ENCODE data around the gene PHC2. TPM values are rescaled to one million over a fixed set of nuclear protein-coding genes. Genes with fewer than 3 reads are reported as not detected.
A peak's percentile ranks its signal among the peaks of the same experiment; 100 is the strongest.

PHC2 gene
- total RNA-seq, 1 donor from 2014 or later = 124 TPM

DNA sequence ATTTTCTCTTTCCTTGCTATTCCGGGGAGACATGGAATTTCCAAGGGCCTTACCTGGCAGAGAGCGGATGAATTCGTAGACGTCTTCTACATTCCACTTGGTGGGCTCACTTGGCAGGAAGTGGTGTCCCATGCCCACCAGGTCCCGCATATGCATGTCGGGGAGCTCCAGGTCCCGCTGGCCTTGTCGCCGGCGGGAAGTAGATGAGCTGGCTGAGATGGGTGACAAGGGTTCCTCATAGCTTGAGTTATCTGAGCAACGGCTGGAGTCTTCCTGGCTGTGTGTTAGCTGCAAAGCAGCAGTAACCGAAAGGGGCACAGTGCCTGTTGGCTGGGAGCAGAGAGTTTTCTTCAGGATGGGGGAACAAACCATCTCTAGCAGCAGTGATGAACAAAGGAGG is 102.1 kb downstream of the PHC2 start:
- Histone ChIP-seq H3K9me3 (no peaks in the 10 kb centered on the region), H3K36me3 (peaks cover 100% of the 10 kb centered on the region), H3K4me3 (no peak overlapping the region), H3K27ac (no peak overlapping the region), H3K4me1 (peaks cover 56% of the 10 kb centered on the region), H3K27me3 (no peaks in the 10 kb centered on the region)
- TF ChIP-seq, protein P1, sequence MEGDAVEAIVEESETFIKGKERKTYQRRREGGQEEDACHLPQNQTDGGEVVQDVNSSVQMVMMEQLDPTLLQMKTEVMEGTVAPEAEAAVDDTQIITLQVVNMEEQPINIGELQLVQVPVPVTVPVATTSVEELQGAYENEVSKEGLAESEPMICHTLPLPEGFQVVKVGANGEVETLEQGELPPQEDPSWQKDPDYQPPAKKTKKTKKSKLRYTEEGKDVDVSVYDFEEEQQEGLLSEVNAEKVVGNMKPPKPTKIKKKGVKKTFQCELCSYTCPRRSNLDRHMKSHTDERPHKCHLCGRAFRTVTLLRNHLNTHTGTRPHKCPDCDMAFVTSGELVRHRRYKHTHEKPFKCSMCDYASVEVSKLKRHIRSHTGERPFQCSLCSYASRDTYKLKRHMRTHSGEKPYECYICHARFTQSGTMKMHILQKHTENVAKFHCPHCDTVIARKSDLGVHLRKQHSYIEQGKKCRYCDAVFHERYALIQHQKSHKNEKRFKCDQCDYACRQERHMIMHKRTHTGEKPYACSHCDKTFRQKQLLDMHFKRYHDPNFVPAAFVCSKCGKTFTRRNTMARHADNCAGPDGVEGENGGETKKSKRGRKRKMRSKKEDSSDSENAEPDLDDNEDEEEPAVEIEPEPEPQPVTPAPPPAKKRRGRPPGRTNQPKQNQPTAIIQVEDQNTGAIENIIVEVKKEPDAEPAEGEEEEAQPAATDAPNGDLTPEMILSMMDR (IDR thresholded peaks at IDR 0.05) = no peak
- intact Hi-C loops (cut with DNase I) = no loop called here
- ATAC-seq (no peak), DNase-seq (no peak)

DNA sequence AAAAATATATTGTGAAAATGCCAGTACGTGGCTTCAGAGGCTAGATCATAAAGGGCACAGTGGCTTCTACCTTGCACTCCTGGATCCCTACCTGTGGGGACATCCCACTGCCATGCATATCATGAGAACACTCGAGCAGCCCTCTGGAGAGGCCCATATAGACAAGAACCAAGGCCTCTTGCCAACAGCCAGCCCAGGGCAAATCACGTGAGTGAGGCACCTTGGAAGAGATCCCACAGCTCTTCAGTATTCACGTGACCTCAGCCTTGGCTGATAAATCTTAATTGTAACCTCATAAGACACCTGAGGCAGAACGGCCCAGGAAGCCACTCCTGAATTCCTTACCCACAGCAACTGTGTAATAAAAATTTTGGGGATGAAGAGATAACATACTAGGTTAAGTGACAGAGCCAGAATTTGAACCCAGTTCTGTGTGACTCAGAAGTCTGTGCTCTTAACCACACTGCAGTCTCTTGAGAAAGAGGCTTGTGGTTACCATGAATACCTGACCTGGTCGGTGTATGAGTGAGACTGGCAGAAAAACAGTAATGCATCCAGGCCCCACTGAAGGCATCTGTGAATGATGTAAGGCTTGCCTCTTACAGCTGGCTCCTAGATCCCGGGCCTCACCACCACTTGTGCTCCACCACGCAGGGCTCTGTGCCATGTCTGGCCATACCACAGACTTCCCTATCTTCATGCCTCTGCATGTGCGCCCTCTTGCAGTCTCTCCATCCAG is 103.1 kb downstream of the PHC2 start:
- H3K27ac ChIP-seq = peak overlapping the region; percentile 48
- peaks cover 100% of the 10 kb centered on the region for H3K36me3 ChIP-seq
- intact Hi-C loops (cut with DNase I) = no loop called here
- no peaks in the 10 kb centered on the region for H3K9me3 ChIP-seq
- TF ChIP-seq, protein P1 (IDR thresholded peaks at IDR 0.05) = no peak
- DNase-seq (peak; percentile 79), ATAC-seq (peak; percentile 76)
- H3K27me3 ChIP-seq = no peaks in the 10 kb centered on the region
- H3K4me3 ChIP-seq = no peak overlapping the region
- peaks cover 45% of the 10 kb centered on the region for H3K4me1 ChIP-seq

DNA sequence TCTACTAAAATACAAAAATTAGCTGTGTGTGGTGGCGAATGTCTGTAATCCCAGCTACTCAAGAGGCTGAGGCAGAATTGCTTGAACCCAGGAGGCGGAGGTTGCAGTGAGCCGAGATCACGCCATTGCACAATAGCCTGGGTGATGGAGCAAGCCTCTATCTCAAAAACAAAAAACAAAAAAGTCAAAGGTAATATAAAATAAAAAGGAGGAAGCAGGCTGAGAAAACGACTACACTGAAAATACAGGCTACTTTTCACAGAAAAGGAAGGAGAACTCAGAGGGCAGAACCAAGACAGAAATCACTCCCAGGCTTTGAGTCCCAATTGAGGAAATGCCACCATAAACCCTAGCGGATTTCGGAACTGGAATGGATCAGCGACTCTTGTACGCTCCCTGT is 104.1 kb downstream of the PHC2 start:
- no peaks in the 10 kb centered on the region for H3K27me3 ChIP-seq
- no peak for DNase-seq
- H3K4me1 ChIP-seq = peaks cover 38% of the 10 kb centered on the region
- H3K36me3 ChIP-seq = peaks cover 91% of the 10 kb centered on the region
- TF ChIP-seq, protein P1 (IDR thresholded peaks at IDR 0.05) = no peak
- H3K9me3 ChIP-seq = no peaks in the 10 kb centered on the region
- no peak overlapping the region for H3K4me3 ChIP-seq
- ATAC-seq = peak; percentile 44
- no peak overlapping the region for H3K27ac ChIP-seq
- intact Hi-C loops (cut with DNase I) = no loop called here

DNA sequence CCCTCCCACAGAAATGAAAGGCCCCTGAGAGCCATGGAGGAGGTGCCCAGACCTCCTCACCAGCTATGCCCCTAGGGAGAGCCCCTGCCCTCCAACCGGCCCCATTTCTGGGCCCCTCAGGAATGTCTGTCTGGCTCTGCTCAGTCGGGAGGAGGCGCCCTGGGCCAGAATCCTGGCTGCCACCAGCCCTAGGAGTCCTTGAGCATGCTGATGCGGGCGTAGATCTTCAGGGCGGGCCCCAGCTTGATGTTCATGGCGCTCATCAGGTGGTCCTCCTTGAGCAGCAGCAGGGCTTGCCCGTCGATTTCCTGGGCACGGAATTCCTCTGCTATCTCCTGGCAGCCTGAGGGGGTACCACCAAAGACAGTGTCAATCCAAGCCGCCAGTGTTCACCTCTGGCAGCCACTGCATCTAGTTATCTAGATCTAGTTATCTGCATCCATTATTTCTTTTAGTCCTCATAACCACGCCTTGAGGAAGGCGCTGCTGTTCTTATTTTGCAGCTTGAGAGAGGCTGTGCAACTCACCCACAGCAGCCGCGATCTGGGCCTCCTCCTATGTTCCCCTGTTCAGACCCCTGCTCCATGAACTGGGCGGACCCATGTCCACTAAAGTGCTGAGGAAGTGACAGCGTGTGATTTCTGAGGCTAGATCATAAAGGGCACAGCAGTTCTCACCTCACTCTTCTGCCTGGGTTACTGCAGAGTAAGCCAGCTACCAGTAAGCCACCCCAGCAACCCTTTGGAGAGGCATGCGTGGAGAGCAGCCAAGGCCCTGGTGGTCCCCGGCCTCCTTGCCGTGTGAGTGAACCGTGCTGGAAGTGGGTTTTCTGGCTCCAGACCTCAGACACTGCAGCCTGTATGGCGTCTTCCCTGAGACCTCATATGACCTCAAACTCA is 106.0 kb downstream of the PHC2 start:
- Histone ChIP-seq H3K36me3 (peaks cover 72% of the 10 kb centered on the region), H3K27me3 (no peaks in the 10 kb centered on the region), H3K4me3 (no peak overlapping the region), H3K27ac (no peak overlapping the region), H3K4me1 (peaks cover 33% of the 10 kb centered on the region), H3K9me3 (no peaks in the 10 kb centered on the region)
- intact Hi-C loops (cut with DNase I) = no loop called here
- no peak for DNase-seq
- no peak for ATAC-seq
- TF ChIP-seq, protein P1 (IDR thresholded peaks at IDR 0.05) = no peak

DNA sequence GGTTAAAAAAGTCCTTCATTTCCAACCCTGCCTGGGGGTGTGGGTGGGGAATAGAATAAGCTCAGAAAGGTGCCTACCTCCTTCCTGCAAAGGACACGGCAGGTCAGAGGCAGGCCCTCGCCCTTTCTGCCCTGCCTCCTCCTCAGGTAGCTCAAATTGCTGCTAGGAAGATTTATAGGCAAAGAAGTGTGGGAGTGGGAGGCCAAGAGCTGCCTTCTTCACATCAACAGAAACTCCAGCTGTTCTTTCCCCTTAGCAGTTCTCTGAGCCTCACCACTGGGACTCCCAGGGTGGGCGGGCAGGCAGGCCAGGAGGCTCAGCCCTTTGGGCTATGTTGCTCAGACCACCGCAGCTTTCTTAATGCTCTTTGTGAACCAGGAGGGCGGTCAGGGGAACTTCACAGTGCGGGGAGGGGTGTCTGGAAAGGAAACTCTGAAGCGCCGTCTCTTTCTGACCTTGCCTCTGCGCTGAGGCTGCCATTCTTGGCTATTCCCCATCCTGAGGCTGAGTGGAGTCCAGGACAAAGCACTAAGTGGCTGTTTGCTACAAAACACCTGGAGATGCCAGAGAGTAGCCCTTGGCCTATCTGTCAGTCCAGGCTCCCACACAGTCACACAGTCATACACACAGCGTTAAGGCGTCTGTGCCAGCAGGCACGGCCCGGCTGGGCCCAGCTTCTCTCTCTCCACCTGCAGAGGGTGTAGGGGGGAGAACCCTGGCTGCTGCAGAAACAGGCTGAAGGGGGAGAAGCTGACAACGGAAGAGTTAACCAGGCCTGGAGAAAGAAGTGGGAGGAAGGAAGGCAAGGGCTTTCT is 107.0 kb downstream of the PHC2 start:
- ATAC-seq (no peak), DNase-seq (no peak)
- Histone ChIP-seq H3K36me3 (peaks cover 62% of the 10 kb centered on the region), H3K27me3 (no peaks in the 10 kb centered on the region), H3K4me1 (peaks cover 32% of the 10 kb centered on the region), H3K9me3 (no peaks in the 10 kb centered on the region), H3K4me3 (no peak overlapping the region), H3K27ac (no peak overlapping the region)
- intact Hi-C loops (cut with DNase I) = no loop called here
- TF ChIP-seq, protein P1 (IDR thresholded peaks at IDR 0.05) = no peak

Measured in upper lobe of right lung (tissue), 1 donor.